Measurements from ENCODE around the gene SOCS7. TPM values are rescaled to one million over a fixed set of nuclear protein-coding genes. Genes with fewer than 3 reads are reported as not detected.

Gene SOCS7
- total RNA-seq, 4 donors from 2014 or later: 3.0 to 20.1 (median 15.2) TPM

DNA sequence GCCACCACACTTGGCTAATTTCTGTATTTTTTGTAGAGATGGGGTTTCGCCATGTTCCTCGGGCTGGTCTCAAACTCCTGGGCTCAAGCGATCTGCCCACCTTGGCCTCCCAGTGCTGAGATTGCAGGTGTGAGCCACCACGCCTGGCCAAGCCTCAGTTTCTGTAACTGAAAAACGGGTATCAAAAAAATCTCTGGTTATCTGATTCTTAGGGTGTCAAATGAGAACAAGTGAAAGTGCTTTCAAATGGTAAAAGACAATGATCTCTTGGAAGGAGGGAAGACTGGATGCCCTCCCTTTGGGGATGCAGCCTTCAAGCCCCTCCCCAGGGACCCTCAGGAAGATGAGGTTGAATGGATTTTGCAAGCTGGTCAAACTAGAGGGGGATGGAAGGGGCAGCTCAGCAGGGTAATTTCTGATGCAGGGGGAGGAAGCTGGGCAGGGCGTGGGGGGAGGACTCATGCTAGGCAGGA, 98.9 kb downstream of the SOCS7 start:
- no peaks in the 10 kb centered on the region for H3K9me3 ChIP-seq
- TF ChIP-seq POLR2AphosphoS5 (IDR thresholded peaks at IDR 0.05) (no peak), POLR2A (IDR thresholded peaks at IDR 0.05) (no peak), EP300 (IDR thresholded peaks at IDR 0.05; ENCODE audit: low read depth) (no peak)
- TF ChIP-seq, protein P1, sequence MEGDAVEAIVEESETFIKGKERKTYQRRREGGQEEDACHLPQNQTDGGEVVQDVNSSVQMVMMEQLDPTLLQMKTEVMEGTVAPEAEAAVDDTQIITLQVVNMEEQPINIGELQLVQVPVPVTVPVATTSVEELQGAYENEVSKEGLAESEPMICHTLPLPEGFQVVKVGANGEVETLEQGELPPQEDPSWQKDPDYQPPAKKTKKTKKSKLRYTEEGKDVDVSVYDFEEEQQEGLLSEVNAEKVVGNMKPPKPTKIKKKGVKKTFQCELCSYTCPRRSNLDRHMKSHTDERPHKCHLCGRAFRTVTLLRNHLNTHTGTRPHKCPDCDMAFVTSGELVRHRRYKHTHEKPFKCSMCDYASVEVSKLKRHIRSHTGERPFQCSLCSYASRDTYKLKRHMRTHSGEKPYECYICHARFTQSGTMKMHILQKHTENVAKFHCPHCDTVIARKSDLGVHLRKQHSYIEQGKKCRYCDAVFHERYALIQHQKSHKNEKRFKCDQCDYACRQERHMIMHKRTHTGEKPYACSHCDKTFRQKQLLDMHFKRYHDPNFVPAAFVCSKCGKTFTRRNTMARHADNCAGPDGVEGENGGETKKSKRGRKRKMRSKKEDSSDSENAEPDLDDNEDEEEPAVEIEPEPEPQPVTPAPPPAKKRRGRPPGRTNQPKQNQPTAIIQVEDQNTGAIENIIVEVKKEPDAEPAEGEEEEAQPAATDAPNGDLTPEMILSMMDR (IDR thresholded peaks at IDR 0.05): no peak
- H3K27me3 ChIP-seq: peaks cover 20% of the 10 kb centered on the region
- no peak for DNase-seq
- H3K36me3 ChIP-seq: no peaks in the 10 kb centered on the region
- H3K27ac ChIP-seq: peak overlapping the region in 3 of 4 donors; percentile 50 to 73 (median 66)
- intact Hi-C loops (cut with DNase I; ENCODE audit: low total_unique reads) (no loop called here), in situ Hi-C loops (cut with MboI; ENCODE audit: low pct_ligation_motif_present in 1 of 4, low pct_unique_long_range_greater_than_20kb in 1 of 4, low sequenced_read_pairs in 3 of 4) (no loop called here)
- H3K4me1 ChIP-seq: peaks cover 8 to 43% (median 26%) of the 10 kb centered on the region in 4 donors
- H3K4me3 ChIP-seq: no peak overlapping the region
- 70 to 81% methylated on average over 4 to 6 of the region's 6 CpGs for WGBS, 2 donors (ENCODE audit: low coverage in 1 of 2)

DNA sequence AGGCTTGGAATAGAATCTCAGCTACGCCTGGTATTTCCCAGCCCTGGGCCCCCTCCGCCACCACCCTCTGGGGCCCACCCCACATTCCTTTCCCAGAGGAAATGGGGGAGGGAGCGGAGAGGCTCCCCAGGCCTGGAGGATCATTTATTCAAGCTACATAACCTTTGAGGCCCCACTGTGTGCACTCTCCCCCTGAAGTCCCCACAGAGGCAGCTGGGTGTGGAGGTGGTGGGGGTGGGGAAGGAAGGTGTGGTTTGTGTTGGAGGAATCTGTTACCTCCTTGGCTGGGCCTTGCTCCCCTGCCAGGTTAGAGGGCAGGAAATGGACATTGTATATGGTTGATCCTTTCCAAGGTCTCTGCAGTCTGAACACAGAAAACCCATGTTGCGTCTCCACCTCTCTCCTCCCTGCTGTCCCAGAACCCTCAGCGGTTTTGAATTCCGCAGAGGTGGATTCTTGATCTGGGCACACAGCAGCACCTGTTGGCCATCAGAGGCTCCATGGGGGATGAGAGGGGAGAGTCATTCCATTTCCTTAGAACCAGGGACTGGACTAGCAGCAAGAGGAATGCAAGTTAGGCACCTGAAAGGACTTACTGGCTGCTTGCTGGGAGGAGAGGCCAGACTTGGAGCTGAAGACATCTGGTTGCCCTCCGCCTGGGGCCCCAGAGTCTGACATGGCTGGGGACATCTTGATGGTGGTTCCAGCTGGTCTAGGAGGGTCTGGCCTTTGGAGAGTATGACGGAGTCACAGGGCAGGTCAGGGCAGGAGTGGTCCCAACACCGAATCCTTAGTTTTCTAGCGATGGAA, 99.6 kb downstream of the SOCS7 start:
- 71% methylated on average over 10 of the region's 10 CpGs; no CpG with 5 or more reads in 1 of the 2 donors for WGBS, 2 donors (ENCODE audit: low coverage in 1 of 2)
- intact Hi-C loops (cut with DNase I; ENCODE audit: low total_unique reads) (no loop called here), in situ Hi-C loops (cut with MboI; ENCODE audit: low pct_ligation_motif_present in 1 of 4, low pct_unique_long_range_greater_than_20kb in 1 of 4, low sequenced_read_pairs in 3 of 4) (no loop called here)
- no peak for DNase-seq
- TF ChIP-seq POLR2AphosphoS5 (IDR thresholded peaks at IDR 0.05) (no peak), POLR2A (IDR thresholded peaks at IDR 0.05) (no peak), EP300 (IDR thresholded peaks at IDR 0.05; ENCODE audit: low read depth) (no peak)
- TF ChIP-seq, protein P1 (IDR thresholded peaks at IDR 0.05): no peak
- H3K4me3 ChIP-seq: no peak overlapping the region
- H3K36me3 ChIP-seq: no peaks in the 10 kb centered on the region
- no peaks in the 10 kb centered on the region for H3K9me3 ChIP-seq
- peak overlapping the region; percentile 48 to 73 (median 58) for H3K27ac ChIP-seq
- peaks cover 8 to 45% (median 27%) of the 10 kb centered on the region in 4 donors for H3K4me1 ChIP-seq
- peaks cover 20% of the 10 kb centered on the region for H3K27me3 ChIP-seq

DNA sequence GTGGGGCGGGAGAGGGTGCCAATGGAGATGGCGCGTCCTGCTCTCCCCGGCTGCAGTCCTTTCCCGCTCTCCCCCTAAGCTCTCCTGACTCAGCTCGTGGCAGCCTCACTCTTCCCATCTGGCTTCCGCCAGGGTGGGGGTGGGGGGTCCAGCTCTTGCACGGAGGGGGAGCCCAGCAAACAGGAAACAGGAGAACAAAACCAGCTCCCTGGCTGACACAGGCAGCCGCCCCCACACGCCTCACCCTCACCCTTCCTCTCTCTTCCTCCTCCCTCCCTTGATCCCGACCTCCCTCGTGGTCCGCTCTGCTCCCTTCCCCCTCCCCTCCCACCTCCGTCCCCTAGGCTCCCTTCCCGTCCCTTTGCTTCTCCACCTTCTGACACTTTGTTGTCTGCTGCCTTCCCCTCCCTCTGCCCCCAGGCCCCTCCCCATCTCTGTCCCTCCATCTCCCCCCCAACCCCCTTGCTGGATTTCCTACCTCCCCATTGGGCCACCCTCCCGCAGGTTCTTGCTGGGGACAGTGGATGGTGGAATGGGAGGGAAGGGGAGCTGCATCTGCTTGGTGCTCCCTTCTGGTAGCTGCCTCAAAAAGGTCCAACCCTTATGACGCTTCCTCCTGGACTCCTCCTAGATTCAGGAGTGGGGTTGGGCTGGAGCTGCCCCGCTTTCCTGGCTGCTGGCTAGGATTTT, 100.3 kb downstream of the SOCS7 start:
- H3K36me3 ChIP-seq: no peaks in the 10 kb centered on the region
- H3K9me3 ChIP-seq: no peaks in the 10 kb centered on the region
- no peak for DNase-seq
- intact Hi-C loops (cut with DNase I; ENCODE audit: low total_unique reads) (no loop called here), in situ Hi-C loops (cut with MboI; ENCODE audit: low pct_ligation_motif_present in 1 of 4, low pct_unique_long_range_greater_than_20kb in 1 of 4, low sequenced_read_pairs in 3 of 4) (no loop called here)
- H3K4me3 ChIP-seq: no peak overlapping the region
- TF ChIP-seq, protein P1 (IDR thresholded peaks at IDR 0.05): no peak
- TF ChIP-seq POLR2A (IDR thresholded peaks at IDR 0.05) (no peak), EP300 (IDR thresholded peaks at IDR 0.05; ENCODE audit: low read depth) (no peak), POLR2AphosphoS5 (IDR thresholded peaks at IDR 0.05) (no peak)
- H3K4me1 ChIP-seq: peaks cover 8 to 45% (median 27%) of the 10 kb centered on the region in 4 donors
- H3K27ac ChIP-seq: peak overlapping the region; percentile 48 to 73 (median 58)
- 62% methylated on average over 18 of the region's 18 CpGs; no CpG with 5 or more reads in 1 of the 2 donors for WGBS, 2 donors (ENCODE audit: low coverage in 1 of 2)
- H3K27me3 ChIP-seq: peaks cover 20% of the 10 kb centered on the region

DNA sequence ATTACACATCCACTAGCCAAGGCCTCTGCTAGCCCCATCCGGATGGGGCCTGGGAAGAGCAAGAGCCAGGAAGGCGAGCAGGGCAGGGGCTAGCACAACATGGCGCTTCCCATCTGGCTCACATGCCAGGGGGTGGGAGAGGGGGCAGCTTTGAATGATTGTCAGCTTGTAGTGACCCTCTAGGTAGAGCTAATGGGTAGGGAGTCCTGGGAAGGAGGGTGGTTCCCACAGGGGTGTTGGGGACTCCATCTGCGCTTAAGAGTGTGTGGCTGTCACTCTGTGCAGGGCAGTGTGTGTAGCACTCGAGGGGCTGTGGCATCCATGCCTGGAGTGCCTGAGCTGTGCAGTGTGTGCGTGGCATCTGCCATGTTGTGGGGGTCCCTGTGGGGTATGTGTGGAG, 101.1 kb downstream of the SOCS7 start:
- Histone ChIP-seq H3K9me3 (no peaks in the 10 kb centered on the region), H3K27me3 (peaks cover 20% of the 10 kb centered on the region), H3K4me3 (no peak overlapping the region), H3K27ac (peak overlapping the region in 3 of 4 donors; percentile 50 to 73 (median 66)), H3K4me1 (peaks cover 8 to 45% (median 25%) of the 10 kb centered on the region in 4 donors), H3K36me3 (no peaks in the 10 kb centered on the region)
- DNase-seq: no peak
- TF ChIP-seq POLR2AphosphoS5 (IDR thresholded peaks at IDR 0.05): no peak
- TF ChIP-seq EP300 (IDR thresholded peaks at IDR 0.05; ENCODE audit: low read depth): no peak
- TF ChIP-seq, protein P1 (IDR thresholded peaks at IDR 0.05): no peak
- no peak for TF ChIP-seq POLR2A (IDR thresholded peaks at IDR 0.05)
- 85% methylated on average over 6 of the region's 6 CpGs; no CpG with 5 or more reads in 1 of the 2 donors for WGBS, 2 donors (ENCODE audit: low coverage in 1 of 2)
- intact Hi-C loops (cut with DNase I; ENCODE audit: low total_unique reads) (no loop called here), in situ Hi-C loops (cut with MboI; ENCODE audit: low pct_ligation_motif_present in 1 of 4, low pct_unique_long_range_greater_than_20kb in 1 of 4, low sequenced_read_pairs in 3 of 4) (no loop called here)

All from transverse colon (tissue), 4 donors.